ENCODE measurements around the gene VEZT.

- no peak for TF ChIP-seq POLR2AphosphoS5 (IDR thresholded peaks at IDR 0.05; ENCODE audit: low read depth, low read length)
- no peak for TF ChIP-seq REST (IDR thresholded peaks at IDR 0.05; ENCODE audit: insufficient read depth in 1 of 2, low read depth in 2 of 2, low read length in 2 of 2)
- TF ChIP-seq SIN3A (IDR thresholded peaks at IDR 0.05; ENCODE audit: borderline replicate concordance, insufficient read depth, low read length) = no peak
Observed at GRCh38 chr12:95343461-95344230, 126.0 kb downstream of the VEZT start.

All from PFSK-1 (cell line).